SK-N-SH (cell line): ENCODE data around the gene CBLN3. TPM values are rescaled to one million over a fixed set of nuclear protein-coding genes. Genes with fewer than 3 reads are reported as not detected.

Source experiments
- CTCF ChIA-PET: fragments of 300-600, 350-600 bp; formaldehyde crosslinking; extraction: SDS; loops from one replicate; lab custom pipeline; 2021; lab: Yijun Ruan, JAX
- POLR2A ChIA-PET: fragments of 350-600 bp; sonication (Branson Sonifier 250); formaldehyde crosslinking; extraction: SDS; loops from one replicate; lab custom pipeline; 2020; ENCODE audit warnings: antibody characterized with exemption, inconsistent platforms; lab: Yijun Ruan, JAX
- DNase-seq: peaks from one replicate; pipeline ENCODE4 v3.0.0; 2012
- H2AFZ ChIP-seq: fragments of 200-600 bp; sonication (generic); 2 replicates; pipeline ENCODE4 v1.8.1; 2016; ENCODE audit warnings: antibody characterized with exemption, mild to moderate bottlenecking, low read depth
- H3F3A ChIP-seq: fragments of 200-600 bp; sonication (generic); replicated peaks from 2 replicates; pipeline ENCODE3; 2016; ENCODE audit warnings: antibody characterized with exemption, mild to moderate bottlenecking; ENCODE audit not compliant: insufficient read depth
- H3K27ac ChIP-seq, 2 experiments: fragments of 200-500 bp in 1 of 2; fragments of 200-600 bp in 1 of 2; sonication (Bioruptor generic) in 1 of 2; sonication (generic), shearing (Covaris generic) in 1 of 2; 2 replicates each; pipeline versions ENCODE4 v1.5.1 to v1.6.1; 2014 to 2016; ENCODE audit warnings: low read depth in 2 of 2, inconsistent platforms in 1 of 2, low read length in 1 of 2, mild to moderate bottlenecking in 1 of 2, mixed read lengths in 1 of 2
- H3K27me3 ChIP-seq: fragments of 200-600 bp; sonication (generic), shearing (Covaris generic); 2 replicates; pipeline ENCODE4 v1.6.1; 2016; ENCODE audit warnings: mixed run types; ENCODE audit not compliant: insufficient read depth
- H3K36me3 ChIP-seq, 2 experiments: fragments of 200-500 bp in 1 of 2; fragments of 200-600 bp in 1 of 2; sonication (Bioruptor generic) in 1 of 2; sonication (generic) in 1 of 2; replicated peaks in 1 of 2; 2 replicates each; pipeline versions ENCODE3 to v1.5.1; 2014 to 2016; ENCODE audit warnings: low read length in 1 of 2, mild to moderate bottlenecking in 1 of 2; ENCODE audit not compliant: insufficient read depth in 2 of 2, control insufficient read depth in 1 of 2
- H3K4me1 ChIP-seq, 2 experiments: fragments of 200-500 bp in 1 of 2; fragments of 200-600 bp in 1 of 2; sonication (Bioruptor generic) in 1 of 2; sonication (generic), shearing (Covaris generic) in 1 of 2; 2 replicates each; pipeline versions ENCODE4 v1.5.1 to v1.6.1; 2014 to 2016; ENCODE audit warnings: low read depth in 1 of 2, low read length in 1 of 2, mixed run types in 1 of 2; ENCODE audit not compliant: insufficient read depth in 2 of 2, control insufficient read depth in 1 of 2
- H3K4me2 ChIP-seq: fragments of 200-600 bp; sonication (generic), shearing (Covaris generic); 2 replicates; pipeline ENCODE4 v1.6.1; 2017; ENCODE audit warnings: mixed run types
- H3K4me3 ChIP-seq, 2 experiments: fragments of 200-500 bp in 1 of 2; fragments of 200-600 bp in 1 of 2; sonication (Bioruptor generic) in 1 of 2; sonication (generic), shearing (Covaris generic) in 1 of 2; 2 replicates each; pipeline versions ENCODE4 v1.5.1 to v1.8.1; 2014 to 2016; ENCODE audit warnings: low read depth in 2 of 2, inconsistent platforms in 1 of 2, low read length in 1 of 2, mild to moderate bottlenecking in 1 of 2, mixed read lengths in 1 of 2, moderate library complexity in 1 of 2
- H3K79me2 ChIP-seq: fragments of 200-600 bp; sonication (generic); 2 replicates; pipeline ENCODE4 v1.8.1; 2017; ENCODE audit warnings: mild to moderate bottlenecking; ENCODE audit not compliant: insufficient read depth
- H3K9ac ChIP-seq: fragments of 200-600 bp; sonication (generic); 2 replicates; pipeline ENCODE4 v1.6.1; 2017; ENCODE audit warnings: mixed run types
- H3K9me2 ChIP-seq: fragments of 200-600 bp; sonication (generic); 2 replicates; pipeline ENCODE4 v1.6.1; 2017; ENCODE audit warnings: mixed run types
- H3K9me3 ChIP-seq: fragments of 200-600 bp; sonication (generic); 2 replicates; pipeline ENCODE4 v1.6.1; 2017; ENCODE audit warnings: mixed run types, mild to moderate bottlenecking, moderate library complexity
- H4K20me1 ChIP-seq: fragments of 200-600 bp; sonication (generic); 2 replicates; pipeline ENCODE4 v1.6.1; 2017; ENCODE audit warnings: mild to moderate bottlenecking, mixed run types; ENCODE audit not compliant: insufficient read depth
- CHD2 ChIP-seq: fragments of 150-350 bp; IDR thresholded peaks from 2 replicates; pipeline ENCODE4 v1.6.1; 2018; ENCODE audit warnings: low read length; ENCODE audit not compliant: partially characterized antibody
- ELF1 ChIP-seq: IDR thresholded peaks from 2 replicates; pipeline ENCODE4 v1.4.0; 2012
- EP300 ChIP-seq, 2 experiments: IDR thresholded peaks; 2 replicates each; pipeline versions ENCODE4 v1.4.0 to v1.6.1; 2012; ENCODE audit warnings: borderline replicate concordance in 1 of 2, low read depth in 1 of 2, low read length in 1 of 2
- EZH2phosphoT487 ChIP-seq: fragments of 200-600 bp; sonication (generic); IDR thresholded peaks from 2 replicates; pipeline ENCODE4 v1.6.1; 2017; ENCODE audit warnings: low read depth, mixed run types, mild to moderate bottlenecking, antibody characterized with exemption, moderate library complexity, borderline replicate concordance
- FOSL2 ChIP-seq: IDR thresholded peaks from 2 replicates; pipeline ENCODE4 v1.4.0; 2012; ENCODE audit warnings: low read depth, mild to moderate bottlenecking, moderate library complexity, borderline replicate concordance
- FOXJ3 ChIP-seq: sonication (generic); formaldehyde crosslinking; IDR thresholded peaks from 2 replicates; pipeline ENCODE4 v1.5.1; 2020; ENCODE audit warnings: mild to moderate bottlenecking, missing genetic modification reagents
- GABPA ChIP-seq: IDR thresholded peaks from 2 replicates; pipeline ENCODE4 v1.4.0; 2012; ENCODE audit warnings: low read depth, mild to moderate bottlenecking
- GATA2 ChIP-seq: sonication (generic); formaldehyde crosslinking; IDR thresholded peaks from 2 replicates; pipeline ENCODE4 v1.5.0; 2020; ENCODE audit warnings: mild to moderate bottlenecking, missing genetic modification reagents
- JUND ChIP-seq: IDR thresholded peaks from 2 replicates; pipeline ENCODE4 v1.4.0; 2012
- MXI1 ChIP-seq: IDR thresholded peaks from 2 replicates; pipeline ENCODE4 v1.6.1; 2012; ENCODE audit warnings: mild to moderate bottlenecking, low read depth, low read length, improper control_type of control experiment
- NRF1 ChIP-seq: IDR thresholded peaks from 2 replicates; pipeline ENCODE4 v1.6.1; 2012; ENCODE audit warnings: low read depth, mild to moderate bottlenecking, low read length
- POLR2AphosphoS5 ChIP-seq: IDR thresholded peaks from 2 replicates; pipeline ENCODE4 v1.6.1; 2012; ENCODE audit warnings: low read depth, low read length
- RCOR1 ChIP-seq: fragments of 150-350 bp; IDR thresholded peaks from 2 replicates; pipeline ENCODE4 v1.6.1; 2017; ENCODE audit warnings: antibody characterized with exemption, low read length
- RXRA ChIP-seq: IDR thresholded peaks from 2 replicates; pipeline ENCODE4 v1.4.0; 2012; ENCODE audit warnings: low read depth, mild to moderate bottlenecking, borderline replicate concordance
- SMC3 ChIP-seq: IDR thresholded peaks from 2 replicates; pipeline ENCODE4 v1.6.1; 2012; ENCODE audit warnings: low read depth, low read length, improper control_type of control experiment
- TAF1 ChIP-seq: IDR thresholded peaks from 2 replicates; pipeline ENCODE4 v1.6.1; 2012; ENCODE audit warnings: low read depth, mild to moderate bottlenecking, low read length, moderate library complexity, borderline replicate concordance
- TEAD4 ChIP-seq: IDR thresholded peaks from 2 replicates; pipeline ENCODE4 v1.4.0; 2012; ENCODE audit warnings: mild to moderate bottlenecking, borderline replicate concordance; ENCODE audit not compliant: insufficient read depth
- YY1 ChIP-seq: IDR thresholded peaks from 2 replicates; pipeline ENCODE4 v1.4.0; 2012; ENCODE audit warnings: low read depth, mild to moderate bottlenecking
- ZBTB33 ChIP-seq: IDR thresholded peaks from 2 replicates; pipeline ENCODE4 v1.4.0; 2012; ENCODE audit warnings: low read depth, borderline replicate concordance
- WGBS: methylation state at CpG from one replicate; pipeline ENCODE4 v1.1.6; 2017; ENCODE audit warnings: low lambda C conversion rate; 5-methylcytosine and 5-hydroxymethylcytosine counted together
- polyA plus RNA-seq, 3 experiments: library from polyadenylated mRNA; depleted of rRNA; stranded (reverse); fragments of >200 nt; gene quantifications; 2 replicates each; pipeline ENCODE4 v1.2.3, GENCODE V29; 2012
- TF ChIP-seq, protein P1 (sequence below): fragments of 150-350 bp; IDR thresholded peaks from 2 replicates; pipeline ENCODE4 v1.6.1; 2017; ENCODE audit warnings: antibody characterized with exemption, low read length, low read depth, borderline replicate concordance
- TF ChIP-seq, protein P2 (sequence below): IDR thresholded peaks from 2 replicates; pipeline ENCODE4 v1.4.0; 2012; ENCODE audit warnings: low read depth

The CBLN3 gene
- 1.8 TPM in 2 replicates for polyA plus RNA-seq (2012; rRNA removed)
- 0.92 and 0.93 TPM in 2 replicates for polyA plus RNA-seq (2012; cell fraction: cytosol; rRNA removed)
- polyA plus RNA-seq (2012; cell fraction: nucleus; rRNA removed) = 12.6 and 14.2 TPM in 2 replicates

- peak; percentile 90 for TF ChIP-seq POLR2AphosphoS5
- TF ChIP-seq RXRA = no peak
- TF ChIP-seq FOSL2 = no peak
- peak; percentile 36; the same call in 1 of the 2 replicates for TF ChIP-seq MXI1
- TF ChIP-seq EZH2phosphoT487 = no peak
- TF ChIP-seq RCOR1 = no peak
- peak; percentile 41; the same call in 1 of the 2 replicates for TF ChIP-seq ELF1
- no peak for TF ChIP-seq SMC3
- TF ChIP-seq, protein P1, sequence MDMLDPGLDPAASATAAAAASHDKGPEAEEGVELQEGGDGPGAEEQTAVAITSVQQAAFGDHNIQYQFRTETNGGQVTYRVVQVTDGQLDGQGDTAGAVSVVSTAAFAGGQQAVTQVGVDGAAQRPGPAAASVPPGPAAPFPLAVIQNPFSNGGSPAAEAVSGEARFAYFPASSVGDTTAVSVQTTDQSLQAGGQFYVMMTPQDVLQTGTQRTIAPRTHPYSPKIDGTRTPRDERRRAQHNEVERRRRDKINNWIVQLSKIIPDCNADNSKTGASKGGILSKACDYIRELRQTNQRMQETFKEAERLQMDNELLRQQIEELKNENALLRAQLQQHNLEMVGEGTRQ = no peak
- no peak for TF ChIP-seq ZBTB33
- TF ChIP-seq NRF1 = peak; percentile 27; the same call in 1 of the 2 replicates
- no peak for TF ChIP-seq JUND
- peak; percentile 49; the same call in 1 of the 2 replicates for TF ChIP-seq GABPA
- TF ChIP-seq TEAD4 = no peak
- TF ChIP-seq YY1 = 0 out of 2 replicates have a peak, but pooled peaks have one; percentile 17
- TF ChIP-seq, protein P2, sequence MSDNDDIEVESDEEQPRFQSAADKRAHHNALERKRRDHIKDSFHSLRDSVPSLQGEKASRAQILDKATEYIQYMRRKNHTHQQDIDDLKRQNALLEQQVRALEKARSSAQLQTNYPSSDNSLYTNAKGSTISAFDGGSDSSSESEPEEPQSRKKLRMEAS = peak; percentile 67
- no peak for TF ChIP-seq EP300 (IDR thresholded peaks at IDR 0.05; ENCODE audit: borderline replicate concordance in 1 of 2, low read depth in 1 of 2, low read length in 1 of 2)
- peak; percentile 77 for TF ChIP-seq TAF1
- TF ChIP-seq CHD2 = no peak
- no peak for TF ChIP-seq GATA2 (CRISPR knock-in tag)
- no peak for TF ChIP-seq FOXJ3 (CRISPR knock-in tag)
Observed at GRCh38 chr14:24429395-24430142, at the start of gene CBLN3, which contains the start of gene KHNYN. Gene CBLN3, minus strand, starts transcription at chr14:24429668. Its CDS starts 614 bp downstream, at chr14:24429054. Gene KHNYN, plus strand, starts transcription at chr14:24429954. Its CDS starts 777 bp downstream, at chr14:24430731.

More at GRCh38 chr14:24429395-24430142, at the start of gene CBLN3, which contains the start of gene KHNYN:
- peak within 1 kb of the TSS; percentile 95 for H3K9ac ChIP-seq
- no peaks in the 10 kb centered on the region for H3K27me3 ChIP-seq
- DNase-seq = peak; percentile 96
- ChIA-PET CTCF (interaction anchor here (1.0 to 16.4 kb wide), 14 partner anchors 11 to 121 kb away, joined by 3 to 445 read pairs (median 37); partner anchors contain the start of genes ADCY4, CIDEB, NFATC4 and RIPK3), POLR2A (interaction anchor here (0.8 to 3.9 kb wide), 8 partner anchors 10 to 187 kb away, joined by 3 to 37 read pairs (median 8); partner anchors contain the start of genes NFATC4, NYNRIN and TINF2)
- no peaks in the 10 kb centered on the region for H3K9me3 ChIP-seq
- H3K9me2 ChIP-seq = no peaks in the 10 kb centered on the region
- H3K4me2 ChIP-seq = peak within 1 kb of the TSS; percentile 98
- 30% methylated on average over 25 of the region's 57 CpGs for WGBS
- peak within 1 kb of the TSS; percentile 71 to 87 for H3K4me3 ChIP-seq
- peak within 1 kb of the TSS; percentile 79 to 83 for H3K27ac ChIP-seq
- H3K79me2 ChIP-seq = peaks cover 29% of the 10 kb centered on the region
- H3K36me3 ChIP-seq = peaks cover 21 to 22% of the 10 kb centered on the region in 2 experiments
- peaks cover 13% of the 10 kb centered on the region for H3F3A ChIP-seq
- H3K4me1 ChIP-seq = peaks cover 26 to 35% of the 10 kb centered on the region in 2 experiments; a peak in 3 of 4 replicates
- peak within 1 kb of the TSS; percentile 88; the same call in 1 of the 2 replicates for H2AFZ ChIP-seq
- peaks cover 12% of the 10 kb centered on the region for H4K20me1 ChIP-seq
